GM12873 (cell line): ENCODE measurements around the gene CHAD.

Experiments used
- CTCF ChIP-seq: IDR thresholded peaks from 2 replicates; pipeline ENCODE4 v1.5.1; 2012; ENCODE audit warnings: low read depth, mild to moderate bottlenecking, moderate library complexity, low read length, control low read depth; ENCODE audit not compliant: insufficient read depth; ENCODE audit errors: missing control alignments

The CHAD gene

GRCh38 chr17:50458270-50458669 lies 10.4 kb downstream of the CHAD start:
- no peak for TF ChIP-seq CTCF

- no peak for TF ChIP-seq CTCF
Measured at GRCh38 chr17:50457621-50458020, 11.1 kb downstream of the CHAD start.

GRCh38 chr17:50453901-50454300 lies 14.8 kb downstream of the CHAD start:
- TF ChIP-seq CTCF: no peak

- TF ChIP-seq CTCF: no peak
Measured at GRCh38 chr17:50452630-50453300, 15.9 kb downstream of the CHAD start.

GRCh38 chr17:50451943-50452629 lies 16.6 kb downstream of the CHAD start:
- TF ChIP-seq CTCF: no peak

GRCh38 chr17:50448643-50449042 lies 20.0 kb downstream of the CHAD start:
- TF ChIP-seq CTCF: no peak

GRCh38 chr17:50447870-50448595 lies 20.6 kb downstream of the CHAD start:
- no peak for TF ChIP-seq CTCF
